ENCODE measurements around the gene PARP15.

PARP15 gene

GRCh38 chr3:122538956-122539490, 38.4 kb upstream of the PARP15 start:
- Histone ChIP-seq H3K4me1 (ENCODE audit: insufficient read depth, low read length) (no peaks in the 10 kb centered on the region), H3K4me2 (ENCODE audit: insufficient read depth, low read length) (no peak overlapping the region), H3K4me3 (ENCODE audit: low read depth in 1 of 2, low read length in 2 of 2) (no peak overlapping the region), H3K9me3 (ENCODE audit: insufficient read depth, low read length, severe bottlenecking) (no peaks in the 10 kb centered on the region), H3K27ac (ENCODE audit: low read length) (no peak overlapping the region), H3K27me3 (ENCODE audit: insufficient read depth, low read length, poor library complexity) (no peaks in the 10 kb centered on the region), H2AFZ (ENCODE audit: low read depth, low read length) (no peak overlapping the region), H3K9ac (ENCODE audit: low read depth, low read length) (no peak overlapping the region), H4K20me1 (ENCODE audit: insufficient read depth, low read length) (no peaks in the 10 kb centered on the region), H3K79me2 (ENCODE audit: insufficient read depth, low read length) (no peaks in the 10 kb centered on the region), H3K36me3 (ENCODE audit: insufficient read depth, low read length) (peaks cover 71% of the 10 kb centered on the region)
- no peak for ATAC-seq (ENCODE audit: insufficient read depth, low read depth)
- TF ChIP-seq CTCF (IDR thresholded peaks at IDR 0.05; ENCODE audit: borderline replicate concordance, extremely low read depth, low read length, poor library complexity, severe bottlenecking): no peak
- TF ChIP-seq EZH2 (IDR thresholded peaks at IDR 0.05; ENCODE audit: borderline replicate concordance, low read depth, low read length, severe bottlenecking): no peak
- DNase-seq: no peak

GRCh38 chr3:122546151-122546550, 31.3 kb upstream of the PARP15 start:
- Histone ChIP-seq H3K27ac (ENCODE audit: low read length) (no peak overlapping the region), H3K4me3 (ENCODE audit: low read depth in 1 of 2, low read length in 2 of 2) (no peak overlapping the region), H3K36me3 (ENCODE audit: insufficient read depth, low read length) (peaks cover 69% of the 10 kb centered on the region; the same call in 1 of the 2 replicates), H3K4me2 (ENCODE audit: insufficient read depth, low read length) (no peak overlapping the region), H2AFZ (ENCODE audit: low read depth, low read length) (no peak overlapping the region), H3K79me2 (ENCODE audit: insufficient read depth, low read length) (no peaks in the 10 kb centered on the region), H3K4me1 (ENCODE audit: insufficient read depth, low read length) (no peaks in the 10 kb centered on the region), H3K27me3 (ENCODE audit: insufficient read depth, low read length, poor library complexity) (no peaks in the 10 kb centered on the region), H3K9me3 (ENCODE audit: insufficient read depth, low read length, severe bottlenecking) (no peaks in the 10 kb centered on the region), H3K9ac (ENCODE audit: low read depth, low read length) (no peak overlapping the region), H4K20me1 (ENCODE audit: insufficient read depth, low read length) (no peaks in the 10 kb centered on the region)
- DNase-seq (no peak), ATAC-seq (ENCODE audit: insufficient read depth, low read depth) (no peak)
- TF ChIP-seq EZH2 (IDR thresholded peaks at IDR 0.05; ENCODE audit: borderline replicate concordance, low read depth, low read length, severe bottlenecking): no peak
- TF ChIP-seq CTCF (IDR thresholded peaks at IDR 0.05; ENCODE audit: borderline replicate concordance, extremely low read depth, low read length, poor library complexity, severe bottlenecking): no peak

GRCh38 chr3:122548076-122548475, 29.4 kb upstream of the PARP15 start:
- Histone ChIP-seq H3K4me2 (ENCODE audit: insufficient read depth, low read length) (no peak overlapping the region), H3K4me3 (ENCODE audit: low read depth in 1 of 2, low read length in 2 of 2) (no peak overlapping the region), H3K27ac (ENCODE audit: low read length) (no peak overlapping the region), H3K9ac (ENCODE audit: low read depth, low read length) (no peak overlapping the region), H2AFZ (ENCODE audit: low read depth, low read length) (no peak overlapping the region), H3K79me2 (ENCODE audit: insufficient read depth, low read length) (no peaks in the 10 kb centered on the region), H3K27me3 (ENCODE audit: insufficient read depth, low read length, poor library complexity) (no peaks in the 10 kb centered on the region), H4K20me1 (ENCODE audit: insufficient read depth, low read length) (no peaks in the 10 kb centered on the region), H3K9me3 (ENCODE audit: insufficient read depth, low read length, severe bottlenecking) (no peaks in the 10 kb centered on the region), H3K4me1 (ENCODE audit: insufficient read depth, low read length) (no peaks in the 10 kb centered on the region), H3K36me3 (ENCODE audit: insufficient read depth, low read length) (peaks cover 76% of the 10 kb centered on the region; the same call in 1 of the 2 replicates)
- TF ChIP-seq CTCF (IDR thresholded peaks at IDR 0.05; ENCODE audit: borderline replicate concordance, extremely low read depth, low read length, poor library complexity, severe bottlenecking) (no peak), EZH2 (IDR thresholded peaks at IDR 0.05; ENCODE audit: borderline replicate concordance, low read depth, low read length, severe bottlenecking) (no peak)
- DNase-seq: no peak
- ATAC-seq (ENCODE audit: insufficient read depth, low read depth): no peak

Measured in DND-41 (cell line).